OCI-LY3 (cell line): ENCODE data around the gene CPXM2.

Experiments used
- CTCF ChIP-seq: fragments of 200-600, 300-600 bp; sonication (generic); IDR thresholded peaks from 2 replicates; pipeline ENCODE4 v1.5.1; 2014; ENCODE audit warnings: antibody characterized with exemption, low read length, low read depth
- EZH2phosphoT487 ChIP-seq: fragments of 200-600 bp; shearing (Covaris generic); IDR thresholded peaks from 2 replicates; pipeline ENCODE4 v1.6.1; 2018; ENCODE audit warnings: antibody characterized with exemption, mixed run types, low read depth

DNA sequence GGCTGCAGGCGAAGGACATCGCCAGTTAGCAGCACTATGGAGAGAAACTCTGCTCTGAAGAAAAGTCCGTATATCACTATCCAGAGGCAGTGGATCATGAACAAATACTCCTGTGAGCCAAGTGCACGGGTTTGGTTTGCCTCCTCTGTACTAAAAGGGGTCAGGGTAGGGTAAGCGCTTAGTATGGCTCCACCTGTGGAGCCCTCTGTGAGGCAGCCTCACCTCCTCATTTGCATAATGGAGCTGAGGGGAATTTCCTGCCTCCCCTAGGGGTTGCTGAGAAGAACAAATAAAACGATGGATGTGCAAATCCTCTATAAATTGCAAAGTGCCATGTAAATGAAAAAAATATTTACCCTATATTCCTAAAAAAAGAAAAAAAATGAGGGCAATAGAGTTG is 162.1 kb downstream of the CPXM2 start:
- TF ChIP-seq CTCF (no peak), EZH2phosphoT487 (no peak)
